ENCODE data around the gene KIAA0319L. TPM values are rescaled to one million over a fixed set of nuclear protein-coding genes. Genes with fewer than 3 reads are reported as not detected.

KIAA0319L gene
- polyA plus RNA-seq, 1 donor (not counting 4 experiments of a cell fraction or from before 2014, with no cell fraction given): 23.8 TPM

- Histone ChIP-seq H3K27me3 (ENCODE audit: control insufficient read depth, extremely low read depth, insufficient read depth, low read length) (no peaks in the 10 kb centered on the region), H3K4me3 (ENCODE audit: control insufficient read depth in 2 of 3, extremely low read depth in 1 of 3, insufficient read depth in 2 of 3, low read depth in 1 of 3, low read length in 3 of 3) (no peak overlapping the region), H3K36me3 (ENCODE audit: control insufficient read depth in 2 of 2, extremely low read depth in 1 of 2, insufficient read depth in 2 of 2, low read length in 2 of 2) (peaks cover 12 to 25% of the 10 kb centered on the region in 2 experiments), H2AFZ (ENCODE audit: control insufficient read depth, low read length) (no peak overlapping the region), H3K9me3 (ENCODE audit: control insufficient read depth, low read depth, low read length) (no peaks in the 10 kb centered on the region), H3K4me2 (ENCODE audit: control insufficient read depth, extremely low read depth, insufficient read depth, low read depth, low read length) (no peak overlapping the region), H3K27ac (ENCODE audit: control insufficient read depth, insufficient read depth, low read length) (no peak overlapping the region), H3K79me2 (ENCODE audit: control insufficient read depth, insufficient read depth, low read length) (no peaks in the 10 kb centered on the region), H3K9ac (ENCODE audit: control insufficient read depth, extremely low read depth, insufficient read depth, low read length) (no peak overlapping the region), H3K4me1 (ENCODE audit: control insufficient read depth, extremely low read depth, insufficient read depth, low read length) (peaks cover 19% of the 10 kb centered on the region), H4K20me1 (ENCODE audit: control insufficient read depth, extremely low read depth, insufficient read depth, low read length) (no peaks in the 10 kb centered on the region), H3K9me1 (ENCODE audit: control insufficient read depth, extremely low read depth, insufficient read depth, low read length) (peaks cover 2% of the 10 kb centered on the region)
- dilution Hi-C loops (cut with MboI; ENCODE audit: extremely low pct_ligation_motif_present, low sequenced_read_pairs): no loop called here
- no peak for FAIRE-seq
- DNase-seq (ENCODE audit: low read depth, low spot score): no peak
- no peak for TF ChIP-seq CTCF (optimal IDR thresholded peaks at IDR 0.05 in 1 of 3, IDR thresholded peaks at IDR 0.05 in 1 of 3, conservative IDR thresholded peaks at IDR 0.05 in 1 of 3; ENCODE audit: extremely low read depth in 1 of 3, insufficient read depth in 2 of 3, low read length in 3 of 3)
- TF ChIP-seq EZH2 (IDR thresholded peaks at IDR 0.05; ENCODE audit: low read length): no peak
Observed at GRCh38 chr1:35439626-35440025, 117.6 kb downstream of the KIAA0319L start.

GRCh38 chr1:35437200-35437599 lies 120.0 kb downstream of the KIAA0319L start:
- Histone ChIP-seq H3K9me1 (ENCODE audit: control insufficient read depth, extremely low read depth, insufficient read depth, low read length) (peaks cover 2% of the 10 kb centered on the region), H4K20me1 (ENCODE audit: control insufficient read depth, extremely low read depth, insufficient read depth, low read length) (no peaks in the 10 kb centered on the region), H3K4me1 (ENCODE audit: control insufficient read depth, extremely low read depth, insufficient read depth, low read length) (peaks cover 9% of the 10 kb centered on the region), H3K4me3 (ENCODE audit: control insufficient read depth in 2 of 3, extremely low read depth in 1 of 3, insufficient read depth in 2 of 3, low read depth in 1 of 3, low read length in 3 of 3) (no peak overlapping the region), H3K36me3 (ENCODE audit: control insufficient read depth in 2 of 2, extremely low read depth in 1 of 2, insufficient read depth in 2 of 2, low read length in 2 of 2) (peaks cover 12 to 17% of the 10 kb centered on the region in 2 experiments), H3K79me2 (ENCODE audit: control insufficient read depth, insufficient read depth, low read length) (no peaks in the 10 kb centered on the region), H3K9me3 (ENCODE audit: control insufficient read depth, low read depth, low read length) (no peaks in the 10 kb centered on the region), H3K27ac (ENCODE audit: control insufficient read depth, insufficient read depth, low read length) (no peak overlapping the region), H2AFZ (ENCODE audit: control insufficient read depth, low read length) (no peak overlapping the region), H3K27me3 (ENCODE audit: control insufficient read depth, extremely low read depth, insufficient read depth, low read length) (no peaks in the 10 kb centered on the region), H3K9ac (ENCODE audit: control insufficient read depth, extremely low read depth, insufficient read depth, low read length) (no peak overlapping the region), H3K4me2 (ENCODE audit: control insufficient read depth, extremely low read depth, insufficient read depth, low read depth, low read length) (no peak overlapping the region)
- DNase-seq (ENCODE audit: low read depth, low spot score) (no peak), FAIRE-seq (no peak)
- TF ChIP-seq CTCF (optimal IDR thresholded peaks at IDR 0.05 in 1 of 3, IDR thresholded peaks at IDR 0.05 in 1 of 3, conservative IDR thresholded peaks at IDR 0.05 in 1 of 3; ENCODE audit: extremely low read depth in 1 of 3, insufficient read depth in 2 of 3, low read length in 3 of 3): no peak
- TF ChIP-seq EZH2 (IDR thresholded peaks at IDR 0.05; ENCODE audit: low read length): no peak
- dilution Hi-C loops (cut with MboI; ENCODE audit: extremely low pct_ligation_motif_present, low sequenced_read_pairs): no loop called here

Data from keratinocyte (primary cell).